ENCODE measurements around the gene SLC39A9.

DNA sequence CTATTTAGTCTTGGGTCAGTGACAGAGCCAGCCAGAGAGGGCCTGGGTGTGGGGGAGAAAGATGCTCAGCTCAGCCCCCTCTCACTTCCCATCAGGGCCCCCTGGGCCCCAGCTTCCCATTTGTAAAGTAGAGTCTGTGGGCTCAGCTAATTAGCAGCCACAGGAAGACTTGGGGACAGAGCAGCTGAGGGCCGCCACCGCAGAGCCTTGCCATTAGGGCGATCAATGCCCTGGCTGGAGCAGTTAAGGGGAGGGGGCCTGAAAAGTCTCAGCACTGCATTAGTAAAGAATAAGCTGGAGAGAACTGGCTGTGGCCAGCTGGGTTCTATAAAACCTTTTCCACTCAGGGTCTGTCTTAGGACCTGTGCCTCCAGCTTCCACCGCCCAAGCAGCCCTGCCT, 88.7 kb downstream of the SLC39A9 start:
- TF ChIP-seq, protein P1, sequence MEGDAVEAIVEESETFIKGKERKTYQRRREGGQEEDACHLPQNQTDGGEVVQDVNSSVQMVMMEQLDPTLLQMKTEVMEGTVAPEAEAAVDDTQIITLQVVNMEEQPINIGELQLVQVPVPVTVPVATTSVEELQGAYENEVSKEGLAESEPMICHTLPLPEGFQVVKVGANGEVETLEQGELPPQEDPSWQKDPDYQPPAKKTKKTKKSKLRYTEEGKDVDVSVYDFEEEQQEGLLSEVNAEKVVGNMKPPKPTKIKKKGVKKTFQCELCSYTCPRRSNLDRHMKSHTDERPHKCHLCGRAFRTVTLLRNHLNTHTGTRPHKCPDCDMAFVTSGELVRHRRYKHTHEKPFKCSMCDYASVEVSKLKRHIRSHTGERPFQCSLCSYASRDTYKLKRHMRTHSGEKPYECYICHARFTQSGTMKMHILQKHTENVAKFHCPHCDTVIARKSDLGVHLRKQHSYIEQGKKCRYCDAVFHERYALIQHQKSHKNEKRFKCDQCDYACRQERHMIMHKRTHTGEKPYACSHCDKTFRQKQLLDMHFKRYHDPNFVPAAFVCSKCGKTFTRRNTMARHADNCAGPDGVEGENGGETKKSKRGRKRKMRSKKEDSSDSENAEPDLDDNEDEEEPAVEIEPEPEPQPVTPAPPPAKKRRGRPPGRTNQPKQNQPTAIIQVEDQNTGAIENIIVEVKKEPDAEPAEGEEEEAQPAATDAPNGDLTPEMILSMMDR (IDR thresholded peaks at IDR 0.05), result no peak
- TF ChIP-seq, protein P2, sequence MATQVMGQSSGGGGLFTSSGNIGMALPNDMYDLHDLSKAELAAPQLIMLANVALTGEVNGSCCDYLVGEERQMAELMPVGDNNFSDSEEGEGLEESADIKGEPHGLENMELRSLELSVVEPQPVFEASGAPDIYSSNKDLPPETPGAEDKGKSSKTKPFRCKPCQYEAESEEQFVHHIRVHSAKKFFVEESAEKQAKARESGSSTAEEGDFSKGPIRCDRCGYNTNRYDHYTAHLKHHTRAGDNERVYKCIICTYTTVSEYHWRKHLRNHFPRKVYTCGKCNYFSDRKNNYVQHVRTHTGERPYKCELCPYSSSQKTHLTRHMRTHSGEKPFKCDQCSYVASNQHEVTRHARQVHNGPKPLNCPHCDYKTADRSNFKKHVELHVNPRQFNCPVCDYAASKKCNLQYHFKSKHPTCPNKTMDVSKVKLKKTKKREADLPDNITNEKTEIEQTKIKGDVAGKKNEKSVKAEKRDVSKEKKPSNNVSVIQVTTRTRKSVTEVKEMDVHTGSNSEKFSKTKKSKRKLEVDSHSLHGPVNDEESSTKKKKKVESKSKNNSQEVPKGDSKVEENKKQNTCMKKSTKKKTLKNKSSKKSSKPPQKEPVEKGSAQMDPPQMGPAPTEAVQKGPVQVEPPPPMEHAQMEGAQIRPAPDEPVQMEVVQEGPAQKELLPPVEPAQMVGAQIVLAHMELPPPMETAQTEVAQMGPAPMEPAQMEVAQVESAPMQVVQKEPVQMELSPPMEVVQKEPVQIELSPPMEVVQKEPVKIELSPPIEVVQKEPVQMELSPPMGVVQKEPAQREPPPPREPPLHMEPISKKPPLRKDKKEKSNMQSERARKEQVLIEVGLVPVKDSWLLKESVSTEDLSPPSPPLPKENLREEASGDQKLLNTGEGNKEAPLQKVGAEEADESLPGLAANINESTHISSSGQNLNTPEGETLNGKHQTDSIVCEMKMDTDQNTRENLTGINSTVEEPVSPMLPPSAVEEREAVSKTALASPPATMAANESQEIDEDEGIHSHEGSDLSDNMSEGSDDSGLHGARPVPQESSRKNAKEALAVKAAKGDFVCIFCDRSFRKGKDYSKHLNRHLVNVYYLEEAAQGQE (IDR thresholded peaks at IDR 0.05; ENCODE audit: insufficient read depth in 1 of 2, low read depth in 2 of 2, low read length in 1 of 2), result no peak
- TF ChIP-seq POLR2AphosphoS5 (IDR thresholded peaks at IDR 0.05; ENCODE audit: low read depth, low read length) (no peak), SIN3A (IDR thresholded peaks at IDR 0.05; ENCODE audit: borderline replicate concordance, insufficient read depth, low read depth, low read length) (no peak)

Measured in Panc1 (cell line).